ENCODE results near the gene MVB12B.
"Not testable (repeated sequence)": the region's sequence is repeated elsewhere in the genome, so short reads cannot be mapped to it uniquely, and the experiment has no call there.

Gene MVB12B, protein sequence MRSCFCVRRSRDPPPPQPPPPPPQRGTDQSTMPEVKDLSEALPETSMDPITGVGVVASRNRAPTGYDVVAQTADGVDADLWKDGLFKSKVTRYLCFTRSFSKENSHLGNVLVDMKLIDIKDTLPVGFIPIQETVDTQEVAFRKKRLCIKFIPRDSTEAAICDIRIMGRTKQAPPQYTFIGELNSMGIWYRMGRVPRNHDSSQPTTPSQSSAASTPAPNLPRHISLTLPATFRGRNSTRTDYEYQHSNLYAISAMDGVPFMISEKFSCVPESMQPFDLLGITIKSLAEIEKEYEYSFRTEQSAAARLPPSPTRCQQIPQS

DNA sequence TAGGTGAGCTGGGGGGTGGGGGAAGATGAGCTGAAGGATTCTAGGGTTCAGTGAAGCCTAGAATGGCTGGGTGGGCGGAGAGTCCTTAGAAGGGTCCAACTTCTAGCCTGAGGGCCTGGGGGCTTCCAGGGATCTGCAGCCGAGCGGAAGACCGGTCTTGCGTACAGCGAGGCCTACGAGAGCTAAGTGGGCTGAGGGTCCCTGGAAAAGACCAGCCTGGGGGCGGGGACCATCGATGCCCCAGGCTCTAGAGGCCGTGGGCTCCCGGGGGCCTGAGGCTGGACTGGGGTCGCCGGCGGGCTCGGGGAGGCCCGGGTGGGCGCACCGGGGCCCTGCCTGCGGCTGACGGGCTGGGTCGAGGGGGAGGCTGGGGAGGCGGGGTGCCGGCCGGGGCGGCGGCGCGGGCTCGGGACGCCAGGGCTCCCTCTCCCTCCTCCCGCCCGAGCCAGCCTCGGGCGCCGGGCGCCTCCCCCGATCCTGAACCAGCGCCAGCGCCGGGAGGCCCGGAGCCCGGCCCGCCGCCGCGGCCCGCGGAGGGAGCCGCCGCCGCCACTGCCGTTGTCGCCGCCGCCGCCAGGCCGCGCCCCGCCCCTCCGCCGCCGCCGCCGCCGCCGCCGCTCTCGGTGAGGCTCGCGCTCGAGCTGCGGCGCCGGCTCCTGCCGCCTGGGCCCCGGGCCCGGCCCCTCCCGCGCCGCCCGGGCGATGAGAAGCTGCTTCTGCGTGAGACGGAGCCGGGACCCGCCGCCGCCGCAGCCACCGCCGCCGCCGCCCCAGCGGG is at the start of gene MVB12B:
TSS of gene MVB12B (plus strand) at position 602 of the 778 bp plus-strand sequence. CDS start at position 703, 101 bp downstream.
- no peak for DNase-seq

DNA sequence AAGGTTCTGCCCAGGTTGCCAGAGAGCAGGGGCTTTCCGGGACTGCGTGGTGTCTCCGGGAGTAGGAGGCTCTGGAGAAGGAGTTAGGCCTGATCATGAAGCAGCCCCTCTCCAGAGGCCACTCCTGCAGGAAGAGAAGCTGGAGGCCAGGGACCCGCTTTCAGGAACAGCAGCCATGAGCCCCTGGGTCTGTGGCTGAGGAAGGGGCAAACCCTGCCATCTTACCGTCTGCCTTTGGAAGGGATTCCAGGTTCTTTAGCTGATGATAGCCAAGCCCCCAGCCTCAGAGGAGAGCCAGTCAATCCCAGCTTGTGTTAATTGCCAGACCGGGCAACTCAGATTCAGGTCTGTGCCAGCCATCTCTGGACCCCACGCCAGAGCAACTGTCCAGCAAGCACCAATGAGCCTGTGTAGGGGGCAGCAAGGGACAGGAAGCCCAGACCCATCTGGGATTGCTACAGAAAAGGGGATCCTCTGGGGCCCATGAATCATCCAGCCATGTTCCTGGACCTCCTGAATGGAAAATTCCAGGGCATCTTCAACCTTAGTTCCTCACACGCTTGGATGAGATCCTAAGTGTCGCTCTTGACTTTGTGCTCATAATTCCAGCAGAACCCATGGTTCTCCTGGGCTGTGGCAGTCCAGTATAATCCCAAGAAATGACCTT is 42.7 kb upstream of the MVB12B start:
- no peak for DNase-seq

DNA sequence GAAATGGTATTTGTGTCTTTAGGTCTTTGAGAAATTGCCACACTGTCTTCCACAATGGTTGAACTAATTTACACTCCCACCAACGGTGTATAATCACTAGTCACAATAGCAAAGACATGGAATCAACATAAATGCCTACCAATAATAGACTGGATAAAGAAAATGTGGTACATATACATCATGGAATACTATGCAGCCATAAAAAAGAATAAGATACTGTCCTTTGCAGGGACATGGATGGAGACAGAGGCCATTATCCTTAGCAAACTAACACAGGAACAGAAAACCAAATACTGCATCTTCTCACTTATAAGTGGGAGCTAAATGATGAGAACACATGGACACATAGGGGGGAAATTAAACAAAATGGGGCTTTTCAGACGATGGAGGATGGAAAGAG is 41.0 kb upstream of the MVB12B start:
- not testable (repeated sequence) for DNase-seq

DNA sequence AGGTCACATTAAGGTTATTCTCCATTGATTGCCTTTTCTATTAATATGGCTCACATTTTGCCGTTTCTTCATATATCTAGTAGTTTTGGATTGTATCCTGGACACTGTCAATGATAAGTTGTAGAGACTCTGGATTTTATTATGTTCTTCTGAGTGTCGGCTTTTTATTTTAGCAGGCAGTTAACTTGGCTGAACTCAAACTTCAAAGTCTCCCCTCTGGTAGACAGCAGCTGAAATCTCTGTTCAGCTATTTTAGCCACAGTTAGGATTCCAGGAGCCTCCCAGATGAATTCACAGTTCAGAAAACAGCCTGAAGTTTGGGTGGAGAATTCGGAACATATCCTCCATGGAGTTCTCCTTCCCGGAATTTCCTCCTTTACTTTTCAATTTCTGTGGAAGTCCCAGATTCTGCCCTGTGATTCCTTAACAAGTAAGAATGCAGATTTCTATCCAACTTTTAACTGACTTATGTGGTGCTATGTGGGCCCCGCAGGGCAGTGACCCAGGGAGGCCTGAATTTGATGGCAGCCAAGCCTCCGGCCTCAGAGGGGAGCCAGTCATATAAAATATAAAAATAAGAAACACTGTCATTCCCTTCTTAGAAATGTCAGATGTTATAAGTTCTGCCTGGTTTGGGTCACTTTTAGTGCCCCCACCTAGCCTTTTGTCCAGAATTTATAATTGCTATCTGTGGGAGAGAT is 39.3 kb upstream of the MVB12B start:
- DNase-seq: no peak

DNA sequence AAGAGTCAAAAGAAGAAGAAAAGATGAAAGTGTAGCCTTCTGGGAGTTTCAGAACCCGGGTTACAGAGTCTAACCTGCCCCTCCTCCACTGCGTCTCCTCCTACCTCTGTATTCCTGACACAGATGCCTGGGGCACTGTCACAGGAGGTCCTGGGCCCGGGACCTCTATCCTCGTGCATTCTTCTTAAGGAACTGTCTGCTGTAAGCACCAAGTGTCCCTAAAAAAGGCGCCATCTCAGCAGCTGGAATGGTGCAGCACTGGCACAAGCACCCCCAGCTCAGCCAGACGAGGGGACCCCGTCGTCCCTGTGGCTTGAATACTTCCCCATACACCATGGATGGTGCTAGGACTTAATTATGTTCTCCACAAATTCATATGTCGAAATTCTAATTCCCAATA is 35.8 kb upstream of the MVB12B start:
- no peak for DNase-seq

DNA sequence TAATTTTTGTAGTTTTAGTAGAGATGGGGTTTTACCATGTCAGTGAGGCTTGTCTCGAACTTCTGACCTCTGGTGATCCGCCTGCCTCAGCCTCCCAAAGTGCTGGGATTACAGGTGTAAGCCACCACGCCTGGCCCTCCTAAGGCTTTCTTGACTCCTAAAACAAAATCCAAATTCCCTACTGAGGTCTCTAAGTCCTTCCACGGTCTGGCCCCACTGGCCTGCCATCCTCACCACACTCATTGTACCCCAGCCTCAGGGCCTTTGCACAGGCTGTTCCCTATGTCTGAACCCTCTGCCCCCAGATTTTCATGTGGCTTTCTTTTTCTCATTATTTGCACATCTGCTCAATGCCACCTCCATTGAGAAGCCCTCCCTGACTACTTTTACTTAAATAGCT is 34.7 kb upstream of the MVB12B start:
- DNase-seq: no peak

DNA sequence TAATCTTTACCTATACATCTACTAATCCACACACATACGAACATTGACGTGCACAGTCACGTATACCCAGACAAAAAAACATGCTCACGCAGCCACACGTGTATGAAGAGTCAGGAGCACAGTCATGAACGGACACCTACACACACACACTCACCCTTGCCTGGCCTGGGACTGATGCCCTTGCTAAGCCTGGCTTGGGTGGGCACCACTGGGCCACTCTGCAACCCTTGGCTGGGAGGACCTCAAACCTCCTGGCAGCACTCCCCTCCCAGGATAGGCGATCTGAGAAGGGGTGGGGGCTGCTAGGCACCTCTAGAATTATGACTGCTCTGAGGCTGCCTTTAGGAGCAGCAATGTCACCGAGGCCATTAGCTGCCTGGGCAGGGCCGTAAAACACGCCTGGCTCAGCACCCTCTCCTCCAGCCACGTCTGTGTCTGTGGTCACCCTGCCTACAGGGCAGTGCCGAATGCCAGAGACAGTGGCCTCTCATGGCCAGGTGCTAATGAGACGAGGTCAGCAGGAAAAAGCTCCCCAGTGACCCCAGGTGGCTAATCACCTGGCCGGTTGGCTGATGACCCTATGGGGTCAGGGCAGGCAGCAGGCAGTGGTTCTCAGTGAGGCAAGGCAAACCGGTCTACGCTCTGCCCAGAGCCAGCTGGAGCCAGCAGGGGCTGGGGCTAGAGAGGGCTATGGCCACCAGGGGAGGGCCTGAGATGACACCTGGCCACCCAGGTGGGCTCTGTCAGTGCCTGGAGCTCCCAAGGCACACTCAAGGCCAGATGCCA is 33.7 kb upstream of the MVB12B start:
- no peak for DNase-seq

DNA sequence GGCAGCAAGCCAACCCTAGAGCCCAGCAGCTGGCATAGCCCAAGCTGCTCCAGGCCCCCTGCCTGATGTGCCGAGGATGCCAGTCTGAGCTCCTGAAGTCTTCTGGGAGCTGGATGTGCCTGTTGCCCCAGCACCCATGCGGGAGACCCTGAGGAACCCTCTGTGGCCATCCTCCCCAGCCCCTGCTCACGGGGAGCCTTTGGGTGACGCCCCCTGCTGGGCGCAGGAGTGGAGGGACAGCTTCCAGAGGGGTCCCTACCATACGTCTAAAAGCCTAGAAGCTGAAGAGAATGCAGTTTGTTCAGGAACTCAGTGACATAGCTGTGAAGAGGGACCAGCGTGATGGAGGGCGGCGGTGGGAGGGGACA is 33.1 kb upstream of the MVB12B start:
- no peak for DNase-seq

DNA sequence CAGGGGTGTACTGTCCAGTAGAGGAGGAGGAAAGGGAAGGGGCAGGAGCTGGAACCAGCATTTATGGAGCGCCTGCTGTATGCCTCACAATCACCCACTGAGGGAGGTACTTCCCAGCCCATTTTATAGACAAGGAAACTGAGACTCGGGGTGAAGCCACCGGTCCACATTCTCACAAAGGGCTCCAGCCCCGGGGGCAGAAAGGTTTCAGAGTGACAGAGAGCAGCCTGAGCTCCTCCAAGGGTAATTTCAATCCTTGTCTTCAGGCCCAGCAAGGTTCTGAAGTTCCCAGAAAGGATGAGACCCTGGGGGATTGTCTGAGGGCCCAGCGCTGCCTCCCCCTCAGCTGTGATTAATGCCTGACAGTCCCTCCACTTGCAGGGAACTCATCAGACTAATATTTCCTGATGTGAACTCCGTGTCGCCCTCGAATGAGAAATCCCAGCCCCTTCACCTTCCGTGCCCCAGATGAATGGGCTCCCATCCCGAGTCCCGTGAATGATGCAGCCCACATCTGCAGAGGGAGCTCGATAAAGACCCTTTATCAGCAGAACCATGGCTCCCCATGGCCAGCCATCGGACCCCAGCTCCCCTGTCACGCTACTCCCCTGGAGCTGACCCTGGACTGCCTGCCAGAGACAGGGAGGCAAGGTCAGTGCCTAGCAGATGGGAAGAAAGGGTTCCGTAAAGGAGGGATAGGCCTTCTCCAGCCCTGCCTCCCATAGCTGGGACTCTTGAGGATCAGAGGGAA is 32.1 kb upstream of the MVB12B start:
- no peak for DNase-seq

DNA sequence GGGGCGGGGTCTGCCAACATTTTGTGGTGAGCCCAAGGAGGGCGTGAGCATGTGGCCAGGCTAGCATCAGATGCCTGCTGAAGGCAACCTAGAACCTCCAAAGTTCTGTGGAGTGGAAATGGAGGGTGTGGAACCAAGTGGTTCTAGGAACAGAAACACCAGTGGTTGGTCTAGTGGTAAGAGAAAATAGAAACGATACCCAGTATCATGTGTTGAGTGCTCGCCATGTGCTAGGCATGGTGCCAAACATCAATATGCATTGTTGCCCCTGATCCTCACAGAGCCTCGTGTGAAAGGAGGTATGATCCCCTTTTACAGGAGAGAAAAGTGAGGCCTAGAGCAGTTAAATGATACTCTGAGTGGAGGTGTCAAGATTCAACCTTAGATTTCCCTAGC is 31.5 kb upstream of the MVB12B start:
- no peak for DNase-seq

DNA sequence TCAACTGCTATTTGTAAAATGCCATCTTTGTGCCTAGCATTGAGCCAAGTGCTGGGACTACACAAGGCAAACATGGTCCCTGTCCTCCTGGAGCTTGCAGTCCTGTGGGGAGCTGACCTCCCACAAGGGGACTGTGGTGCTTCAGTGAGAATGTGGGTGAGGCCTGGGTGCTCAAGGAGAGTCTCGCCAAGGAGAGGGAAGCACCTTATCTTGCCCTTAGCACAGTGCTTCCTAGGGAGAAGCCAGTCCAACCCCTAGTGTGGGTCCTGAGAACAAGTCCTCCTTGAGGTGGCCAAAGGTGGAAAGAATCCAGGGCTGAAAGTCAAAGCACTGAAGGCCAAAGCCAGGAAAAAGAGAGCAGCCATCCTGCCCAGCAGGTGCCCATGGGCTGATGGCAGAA is 31.1 kb upstream of the MVB12B start:
- DNase-seq: no peak

DNA sequence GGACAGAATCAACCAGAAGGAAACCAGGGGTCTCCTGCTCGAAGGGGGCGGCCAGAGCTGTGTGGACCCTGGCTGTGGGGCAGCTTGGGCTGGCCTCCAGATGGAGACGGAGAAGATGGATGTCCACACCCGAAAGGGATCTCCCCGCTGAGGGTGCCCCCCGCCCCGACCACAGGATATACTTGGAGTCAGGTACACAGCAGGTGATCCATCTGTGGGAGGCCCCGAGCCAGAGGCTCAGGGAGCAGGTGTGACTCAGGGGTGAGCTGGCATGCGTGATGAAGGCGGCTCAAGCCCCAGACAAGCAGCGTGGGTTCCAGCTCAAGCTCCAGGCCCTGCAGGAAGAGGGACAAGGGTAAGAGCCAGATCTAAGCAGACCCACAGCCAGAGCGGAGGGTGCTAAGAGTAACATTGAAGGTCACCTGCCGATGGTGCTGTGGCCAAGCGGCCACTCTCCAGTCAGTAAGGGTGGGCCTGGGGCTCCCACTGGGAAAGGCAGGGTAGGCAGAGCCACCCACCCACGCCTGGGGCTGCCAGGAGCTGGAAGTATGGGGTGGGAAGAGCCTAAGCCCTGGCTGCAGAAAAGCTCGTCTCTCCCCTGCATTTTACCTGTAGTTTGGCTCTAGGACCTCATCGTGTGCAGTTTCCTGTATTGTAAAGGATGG is 30.6 kb upstream of the MVB12B start:
- DNase-seq: no peak

DNA sequence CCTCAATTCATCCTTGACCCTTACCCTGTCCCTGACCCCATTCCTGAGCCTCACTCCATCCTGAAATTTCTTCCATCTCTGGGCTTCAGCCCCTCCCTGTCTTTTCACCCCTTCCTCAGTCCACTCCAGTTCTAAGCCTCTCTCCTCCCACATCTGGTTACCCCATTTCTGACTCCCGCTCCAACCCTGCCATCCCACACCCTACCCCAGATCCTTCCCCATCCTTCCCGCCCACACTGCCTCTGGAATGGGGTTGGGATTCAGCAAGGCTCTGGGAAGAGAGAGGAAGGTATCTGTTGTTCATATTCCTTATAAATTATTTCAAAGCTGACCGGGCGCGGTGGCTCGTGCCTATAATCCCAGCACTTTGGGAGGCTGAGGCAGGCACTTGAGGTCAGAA is 29.9 kb upstream of the MVB12B start:
- DNase-seq: no peak

DNA sequence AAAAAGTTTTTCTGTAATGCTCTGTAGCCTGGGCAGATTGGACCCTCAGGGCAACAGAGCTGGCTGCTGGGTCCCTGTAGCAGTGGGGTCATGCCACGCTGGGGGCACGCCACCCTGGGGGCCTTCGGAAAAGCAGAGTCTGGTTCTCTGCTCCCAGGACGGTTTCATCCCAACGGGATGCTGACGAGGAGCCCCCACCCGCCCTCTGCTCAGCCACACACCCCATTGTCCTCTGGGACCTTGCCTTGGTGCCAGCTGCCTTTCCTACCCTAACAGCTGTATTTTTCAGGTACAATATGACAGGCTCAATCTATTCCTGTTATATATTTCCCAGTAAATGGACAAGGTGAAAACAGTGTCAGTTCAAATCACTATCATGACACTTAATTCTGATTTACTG is 29.0 kb upstream of the MVB12B start:
- no peak for DNase-seq

DNA sequence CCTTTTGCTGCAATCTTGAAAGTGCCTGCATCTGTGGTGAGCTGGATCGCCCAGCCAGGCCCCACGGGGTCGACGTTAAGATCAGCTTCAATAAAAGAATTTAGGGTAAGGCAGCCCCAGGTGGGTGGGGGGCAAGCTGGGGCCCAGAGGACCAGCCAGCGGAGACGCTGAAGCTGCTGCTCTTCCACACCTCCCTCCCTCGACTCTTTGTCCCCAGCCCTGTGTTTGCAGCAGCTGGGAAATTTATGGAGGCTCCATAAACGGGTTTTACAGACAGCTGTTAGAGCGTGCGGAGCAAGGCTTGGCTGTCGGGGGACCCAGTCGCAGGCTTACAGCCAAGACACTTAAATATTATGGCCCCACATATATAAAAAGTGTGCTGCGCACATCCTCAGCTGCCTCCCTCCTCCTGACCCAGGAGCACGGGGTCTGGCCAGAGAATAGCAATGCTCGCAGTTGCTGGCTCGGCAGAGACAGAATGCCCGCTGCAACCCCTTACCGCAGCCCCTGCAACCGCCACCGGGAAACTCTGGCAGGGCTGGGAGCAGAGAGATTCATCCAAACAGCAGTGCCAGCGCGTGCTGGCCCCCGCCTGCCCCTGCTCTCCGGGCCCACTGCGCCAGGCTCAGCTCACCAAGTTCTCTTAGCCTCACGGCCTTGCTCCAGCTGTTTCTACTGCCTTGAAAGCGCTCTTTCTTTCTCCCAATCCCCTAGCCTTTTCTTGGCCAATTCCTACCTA is 28.4 kb upstream of the MVB12B start:
- DNase-seq: no peak

DNA sequence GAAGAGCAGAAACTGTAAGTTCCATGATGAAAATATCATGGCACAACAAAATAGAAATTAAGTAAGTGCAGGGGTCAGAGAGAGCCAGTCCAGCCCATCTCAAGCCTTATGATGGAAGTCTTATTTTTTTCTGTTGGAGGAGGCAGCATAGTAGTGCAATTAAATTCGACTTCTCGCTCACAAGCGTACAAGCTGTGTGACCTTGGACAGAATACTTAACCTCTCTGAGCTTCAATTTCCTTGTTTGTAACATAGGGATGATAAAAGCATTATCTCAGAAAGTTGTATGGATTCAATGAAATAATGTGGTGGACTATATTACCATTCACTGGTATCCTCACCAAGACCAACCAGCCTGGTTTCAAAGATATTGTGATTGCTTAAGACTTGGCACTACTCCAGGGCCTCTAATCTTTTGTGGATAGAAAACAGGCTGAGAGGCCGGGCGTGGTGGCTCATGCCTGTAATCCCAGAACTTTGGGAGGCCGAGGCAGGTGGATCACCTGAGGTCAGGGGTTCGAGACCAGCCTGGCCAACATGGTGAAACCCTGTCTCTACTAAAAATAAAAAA is 26.8 kb upstream of the MVB12B start:
- DNase-seq: no peak

DNA sequence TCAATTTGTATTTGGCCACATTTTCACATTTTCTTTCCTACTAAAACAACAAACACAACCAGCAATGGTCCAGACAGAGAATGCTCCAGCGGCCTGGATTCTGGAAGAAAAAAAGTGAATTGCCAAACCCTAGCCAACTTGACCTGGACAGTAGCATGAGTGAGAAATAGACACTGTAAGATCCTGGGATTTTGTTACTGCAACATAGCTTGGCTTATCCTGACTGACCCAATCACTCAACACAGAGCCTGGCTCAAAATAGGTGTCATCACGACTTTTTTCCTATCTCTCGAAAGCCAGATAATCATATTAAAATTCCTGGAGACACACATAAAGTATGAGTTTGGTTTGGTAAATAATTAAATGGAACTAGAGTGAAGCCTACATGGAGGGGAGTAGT is 25.4 kb upstream of the MVB12B start:
- no peak for DNase-seq

DNA sequence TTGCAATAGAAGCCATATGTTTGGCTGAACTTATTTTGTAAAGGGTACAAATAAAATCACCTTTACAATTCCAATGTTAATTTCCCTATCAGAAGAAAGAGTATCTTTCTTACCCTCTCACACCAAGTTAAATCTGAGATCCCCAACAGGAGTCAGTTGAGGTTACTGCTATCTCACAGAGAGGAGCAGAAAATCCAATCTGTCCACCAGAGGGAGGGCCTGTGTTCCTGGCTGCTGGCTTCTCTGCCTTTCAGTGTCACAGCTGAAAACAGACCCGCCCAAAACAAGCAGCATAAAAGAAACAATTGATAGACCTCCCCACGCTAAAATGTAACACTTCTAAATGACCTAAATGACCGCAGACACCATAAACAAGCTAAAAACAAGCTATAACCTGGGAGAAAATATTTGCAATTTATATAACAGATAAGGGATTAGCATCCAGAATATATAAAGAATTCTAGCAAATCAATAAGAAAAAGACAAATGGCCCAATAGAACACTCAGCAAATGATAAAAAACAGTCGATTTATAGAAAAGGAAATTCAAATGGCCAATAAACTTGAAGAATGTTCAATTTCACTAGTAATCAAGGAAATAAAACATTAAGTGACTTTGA is 24.5 kb upstream of the MVB12B start:
- no peak for DNase-seq

DNA sequence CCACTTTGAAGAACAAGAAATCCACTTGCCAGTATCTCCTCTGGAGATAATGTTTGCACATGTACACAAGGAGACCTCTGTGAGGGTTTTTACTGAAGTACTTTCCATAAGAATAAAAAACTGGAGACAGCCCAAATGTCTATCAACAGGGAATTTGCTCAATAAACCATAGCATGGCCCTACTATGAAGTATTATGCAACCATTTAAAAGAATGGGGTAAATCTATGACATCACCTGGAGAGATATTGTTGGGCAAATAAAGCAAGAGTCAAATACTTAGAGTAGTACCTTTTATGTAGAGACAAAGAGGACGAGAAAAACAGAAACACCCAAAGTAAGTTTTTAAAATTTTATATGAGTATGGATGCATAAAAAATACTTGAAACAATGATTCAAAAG is 23.9 kb upstream of the MVB12B start:
- DNase-seq: no peak

DNA sequence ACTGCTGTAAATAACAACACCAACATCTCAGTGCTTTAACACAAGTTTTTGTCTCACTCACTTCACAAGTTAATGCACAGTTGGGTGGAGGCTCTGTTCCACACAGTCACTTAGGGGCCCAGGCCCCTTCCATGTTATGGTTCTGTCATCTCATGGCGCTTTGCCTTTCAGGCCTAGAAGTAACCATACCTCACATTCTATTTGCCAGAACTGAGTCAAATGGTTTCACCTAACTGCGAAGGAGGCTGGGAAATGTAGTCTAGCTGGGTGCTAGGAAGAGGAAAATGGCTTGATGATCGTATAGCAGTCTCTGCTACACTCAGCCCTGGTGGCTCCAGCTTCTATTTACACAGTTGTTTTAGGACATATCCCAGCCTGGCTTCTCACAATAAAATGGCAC is 23.1 kb upstream of the MVB12B start:
- DNase-seq: no peak
